Activated CD8-positive, alpha-beta memory T cell treated with anti-CD3 and anti-CD28 coated beads for 36 hours (primary cell): ENCODE data around the gene TMPRSS6. TPM values are rescaled to one million over a fixed set of nuclear protein-coding genes. Genes with fewer than 3 reads are reported as not detected.
"Not testable (repeated sequence)": the region's sequence is repeated elsewhere in the genome, so short reads cannot be mapped to it uniquely, and the experiment has no call there.

Experiments used
- CTCF ChIA-PET: fragments of 350-600 bp; sonication (Branson Sonifier 250); formaldehyde crosslinking; loops from one replicate; lab custom pipeline; 2021; ENCODE audit warnings: antibody characterized with exemption; lab: Charles Lee
- POLR2A ChIA-PET: fragments of 350-600 bp; sonication (Branson Sonifier 250); formaldehyde crosslinking; loops from one replicate; lab custom pipeline; 2021; ENCODE audit warnings: antibody characterized with exemption; lab: Charles Lee
- total RNA-seq, 2 experiments: library from RNA; stranded (reverse); gene quantifications; one replicate each; pipeline ENCODE4 v1.2.3, GENCODE V29; 2021

The TMPRSS6 gene
- total RNA-seq, 2 experiments from 2014 or later = 0.88 to 1.1 TPM

DNA sequence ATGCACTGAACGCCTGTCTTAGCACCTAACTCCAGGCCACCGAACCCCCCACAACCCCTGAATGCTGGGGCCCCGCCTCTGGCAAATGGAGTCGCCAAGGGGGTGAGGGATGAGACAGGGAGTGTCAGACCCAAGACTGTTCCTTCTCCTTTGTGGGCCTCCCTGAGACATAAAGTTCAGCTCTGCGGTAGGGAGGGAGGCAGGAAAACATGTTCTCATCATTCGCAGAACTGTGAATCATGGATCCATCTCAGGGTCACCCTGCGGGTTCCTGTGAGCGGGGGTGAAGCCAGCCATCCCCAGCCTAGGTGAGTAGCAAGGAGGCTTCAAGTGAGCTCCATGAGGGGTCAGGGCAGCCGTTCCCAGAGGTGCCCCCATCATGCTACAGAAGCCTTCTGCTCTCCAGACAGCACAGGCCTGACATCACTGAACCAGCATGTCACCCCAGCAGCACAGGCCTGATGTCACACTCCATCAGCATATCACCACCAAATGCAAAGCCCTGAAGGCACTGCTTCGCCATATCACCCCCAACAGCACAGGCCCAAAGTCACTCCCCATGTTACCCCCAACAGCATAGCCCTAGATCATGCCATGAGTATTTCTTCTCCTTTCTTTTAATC, 27.2 kb downstream of the TMPRSS6 start:
- CTCF ChIA-PET = interaction anchor here (0.9 to 1.4 kb wide), 4 partner anchors 13 to 179 kb away, joined by 3 to 7 read pairs (median 3); no protein-coding TSS in a partner anchor
- POLR2A ChIA-PET = interaction anchor here (0.6 to 2.0 kb wide), 5 partner anchors 38 to 137 kb away, joined by 3 to 11 read pairs (median 4); no protein-coding TSS in a partner anchor

GRCh38 chr22:37080838-37081237, 28.7 kb downstream of the TMPRSS6 start:
- POLR2A ChIA-PET = interaction anchor here (1.1 to 2.0 kb wide), 5 partner anchors 41 to 45 kb away, joined by 3 to 30 read pairs (median 11); no protein-coding TSS in a partner anchor
- CTCF ChIA-PET = interaction anchor here (1.4 to 2.4 kb wide), 3 partner anchors 41 to 119 kb away, joined by 3 to 17 read pairs (median 7); no protein-coding TSS in a partner anchor

DNA sequence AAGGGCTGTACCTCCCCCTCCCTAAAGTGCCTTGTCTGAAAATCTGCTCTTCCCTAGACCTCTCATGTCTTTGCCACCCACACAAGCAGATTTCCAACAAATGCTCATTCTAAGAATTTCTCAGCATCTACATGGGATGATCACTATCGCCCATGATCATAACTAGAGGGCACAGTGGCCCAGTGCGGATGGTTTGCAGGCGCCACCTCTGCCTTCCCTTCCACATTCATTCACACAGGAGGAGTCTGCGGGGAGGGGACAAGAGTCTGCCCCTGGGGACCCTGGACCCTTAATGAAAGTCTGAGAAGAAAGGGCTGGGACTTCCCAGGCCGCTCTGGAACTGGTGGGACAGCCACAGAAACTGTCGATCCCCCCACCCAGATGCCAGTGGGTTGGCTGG, 29.1 kb downstream of the TMPRSS6 start:
- ChIA-PET POLR2A (interaction anchor here (0.7 to 1.8 kb wide), 6 partner anchors 40 to 180 kb away, joined by 3 to 30 read pairs (median 10); partner anchors contain the start of gene IL2RB), CTCF (interaction anchor here (0.9 to 2.6 kb wide), 13 partner anchors 8 to 139 kb away, joined by 3 to 17 read pairs (median 5); no protein-coding TSS in a partner anchor)

DNA sequence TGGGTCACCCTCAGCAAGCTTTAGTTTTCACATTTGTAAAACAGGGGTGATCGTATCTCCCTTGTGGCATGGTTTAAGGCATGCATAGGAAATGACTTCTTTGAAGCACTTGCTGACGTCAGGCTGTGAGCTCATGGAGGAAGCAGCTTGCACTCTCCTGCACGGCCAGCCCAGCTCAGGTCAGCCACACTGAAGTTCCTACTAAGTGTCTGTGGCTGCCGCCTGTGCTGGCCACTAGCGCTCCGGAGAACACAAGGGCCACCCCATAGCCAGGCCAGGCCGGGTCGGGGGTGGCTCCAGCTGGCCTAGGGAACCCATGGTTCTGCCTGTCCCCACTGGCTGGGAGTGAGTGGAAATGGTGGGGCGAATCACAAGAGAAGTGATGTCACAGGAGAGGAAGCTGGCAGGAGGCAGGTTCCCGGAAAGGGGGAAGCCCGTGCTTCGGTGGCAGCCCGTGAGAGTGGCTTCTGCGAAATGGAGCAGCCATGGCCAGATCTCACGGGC, 29.8 kb downstream of the TMPRSS6 start:
- POLR2A ChIA-PET = interaction anchor here (0.6 to 1.8 kb wide), 15 partner anchors 15 to 181 kb away, joined by 3 to 30 read pairs (median 5); partner anchors contain the start of genes IL2RB and KCTD17
- CTCF ChIA-PET = interaction anchor here (0.9 to 2.6 kb wide), 17 partner anchors 9 to 163 kb away, joined by 3 to 17 read pairs (median 4); no protein-coding TSS in a partner anchor

- ChIA-PET POLR2A (interaction anchor here (0.6 to 1.8 kb wide), 13 partner anchors 16 to 151 kb away, joined by 3 to 30 read pairs (median 5); partner anchors contain the start of genes IL2RB and KCTD17), CTCF (interaction anchor here (1.0 to 2.6 kb wide), 16 partner anchors 10 to 164 kb away, joined by 3 to 17 read pairs (median 4); no protein-coding TSS in a partner anchor)
Measured at GRCh38 chr22:37079158-37079557, 30.4 kb downstream of the TMPRSS6 start.

DNA sequence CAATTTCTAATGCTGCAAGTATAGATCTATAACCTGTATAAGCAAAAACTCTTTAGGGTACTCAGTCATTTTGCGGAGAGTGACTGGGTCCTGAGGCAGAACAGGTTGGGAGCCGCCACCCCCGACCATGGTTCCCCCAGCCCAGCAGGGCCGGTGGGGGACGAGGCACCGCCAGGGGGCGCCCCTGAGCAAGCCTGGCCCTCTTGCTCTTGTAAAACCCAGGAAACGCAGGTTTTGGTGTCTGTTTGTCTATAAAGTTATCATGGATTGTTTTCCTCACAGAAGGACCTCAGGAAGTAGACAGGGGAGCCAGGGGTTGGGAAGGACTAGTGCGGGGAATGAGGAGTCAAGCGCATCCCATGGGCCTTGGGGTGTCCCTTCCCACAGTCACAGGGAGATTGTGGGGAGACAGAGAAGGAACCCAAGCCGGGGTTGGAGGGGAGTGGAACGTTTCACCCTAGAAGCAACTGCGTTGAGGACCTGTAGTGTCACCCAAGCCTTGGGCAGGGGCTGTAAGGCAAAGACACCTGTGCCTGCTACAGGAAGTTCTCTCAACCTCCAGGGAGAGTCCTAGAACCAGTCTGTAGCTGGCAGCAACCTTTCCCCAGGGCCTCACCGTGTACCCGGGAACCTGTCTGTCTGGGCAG, 31.6 kb downstream of the TMPRSS6 start:
- CTCF ChIA-PET = interaction anchor here (0.7 to 2.6 kb wide), 14 partner anchors 8 to 165 kb away, joined by 3 to 17 read pairs (median 4); partner anchors contain the start of gene IL2RB
- POLR2A ChIA-PET = interaction anchor here (0.7 to 0.9 kb wide), 2 partner anchors 16 to 44 kb away, joined by 3 to 4 read pairs; no protein-coding TSS in a partner anchor

DNA sequence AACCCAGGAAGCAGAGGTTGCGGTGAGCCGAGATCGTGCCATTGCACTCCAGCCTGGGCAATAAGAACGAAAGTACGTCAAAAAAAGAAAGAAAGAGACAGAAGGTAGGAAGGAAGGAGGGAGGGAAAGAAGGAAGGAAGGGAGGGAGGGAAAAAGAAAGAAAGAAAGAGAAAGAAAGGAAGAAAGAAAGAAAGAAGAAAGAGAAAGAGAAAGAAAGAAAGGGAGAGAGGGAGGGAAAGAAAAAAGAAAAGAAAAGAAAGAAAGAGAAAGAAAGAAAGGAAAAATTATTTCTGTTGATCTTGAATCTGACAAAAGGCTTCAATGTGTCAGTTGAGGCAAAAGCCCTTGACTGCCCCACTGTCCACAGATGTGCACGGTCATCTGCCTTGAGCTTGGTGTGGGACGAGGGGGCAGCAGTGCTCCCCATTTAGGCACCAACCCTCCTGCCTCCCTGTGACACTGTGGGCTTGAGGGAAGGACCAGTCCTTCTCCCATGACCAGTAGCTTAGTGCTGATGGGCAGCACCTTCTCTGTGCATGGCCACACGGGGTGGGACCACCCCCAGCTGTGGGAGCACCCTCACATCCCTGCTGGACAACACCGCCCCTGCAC, 33.6 kb downstream of the TMPRSS6 start:
- CTCF ChIA-PET = interaction anchor here (1.1 to 2.4 kb wide), 4 partner anchors 10 to 124 kb away, joined by 5 to 9 read pairs (median 8); no protein-coding TSS in a partner anchor
- POLR2A ChIA-PET = no interaction called here

DNA sequence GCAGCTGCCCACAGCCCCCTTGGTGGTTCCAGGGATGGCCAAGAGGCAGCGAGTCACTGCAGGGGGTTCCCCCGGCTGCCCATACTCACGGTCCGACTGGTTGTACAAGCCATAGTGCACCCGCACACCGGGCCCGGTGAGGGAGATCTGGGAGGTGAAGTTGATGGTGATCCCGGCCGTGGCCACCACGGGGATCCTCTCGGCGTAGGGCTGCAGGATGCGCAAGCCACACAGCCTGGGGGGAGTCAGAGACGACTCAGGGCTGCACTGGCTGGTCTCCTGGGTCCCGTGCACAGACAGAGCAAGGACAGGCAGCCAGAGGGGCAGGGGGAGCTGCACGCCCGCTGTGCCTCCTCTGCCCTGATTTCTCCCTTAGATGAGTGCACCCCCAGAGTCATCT, 34.5 kb downstream of the TMPRSS6 start:
- POLR2A ChIA-PET = no interaction called here
- CTCF ChIA-PET = interaction anchor here (2.4 kb wide), 1 partner anchor 9 kb away, joined by 9 read pairs; no protein-coding TSS in a partner anchor

DNA sequence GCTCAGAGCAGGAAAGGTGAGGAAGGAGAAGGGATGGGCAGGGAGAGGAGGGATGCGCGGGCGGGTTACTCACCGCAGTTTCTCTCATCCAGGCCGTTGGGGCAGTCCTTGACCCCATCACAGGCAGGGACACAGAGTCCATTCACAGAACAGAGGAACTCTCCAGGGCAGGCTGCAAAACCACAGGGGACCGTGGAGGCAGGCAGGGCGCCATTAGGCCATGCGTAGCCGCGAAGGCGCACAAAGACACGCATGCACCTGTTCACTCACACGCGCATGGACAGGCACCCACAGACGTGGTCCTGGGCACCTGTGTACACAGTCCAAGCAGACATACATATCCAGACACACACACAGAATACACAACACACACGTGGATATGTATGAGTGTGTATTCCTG, 35.0 kb downstream of the TMPRSS6 start:
- CTCF ChIA-PET = interaction anchor here (1.2 kb wide), 1 partner anchor 118 kb away, joined by 4 read pairs; no protein-coding TSS in a partner anchor
- POLR2A ChIA-PET = no interaction called here

GRCh38 chr22:37072673-37073072, 36.8 kb downstream of the TMPRSS6 start:
- CTCF ChIA-PET = no interaction called here
- POLR2A ChIA-PET = no interaction called here

DNA sequence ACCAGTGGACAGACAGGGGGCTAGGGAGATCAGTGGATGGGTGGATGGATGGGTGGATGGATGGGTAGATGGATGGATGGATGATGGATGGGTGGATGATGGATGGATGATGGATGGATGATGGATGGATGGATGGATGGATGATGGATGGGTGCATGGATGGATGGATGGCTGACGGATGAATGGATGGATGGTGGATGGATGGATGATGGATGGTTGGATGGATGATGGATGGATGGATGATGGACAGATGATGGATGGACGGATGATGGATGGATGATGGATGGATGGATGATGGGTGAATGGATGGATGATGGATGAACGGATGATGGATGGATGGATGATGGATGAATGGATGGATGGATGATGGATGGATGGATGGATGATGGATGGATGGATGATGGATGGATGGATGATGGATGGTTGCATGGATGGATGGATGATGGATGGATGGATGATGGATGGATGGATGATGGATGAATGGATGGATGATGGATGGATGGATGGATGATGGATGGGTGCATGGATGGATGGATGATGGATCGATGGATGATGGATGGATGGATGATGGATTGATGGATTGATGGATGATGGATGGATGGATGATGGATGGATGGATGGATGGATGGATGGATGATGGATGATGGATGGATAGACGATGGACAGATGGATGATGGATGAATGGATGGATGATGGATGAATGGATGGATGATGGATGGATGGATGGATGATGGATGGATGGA, 37.5 kb downstream of the TMPRSS6 start:
- CTCF ChIA-PET, POLR2A ChIA-PET: not testable (repeated sequence)

- POLR2A ChIA-PET = no interaction called here
- CTCF ChIA-PET = interaction anchor here (1.1 to 2.3 kb wide), 3 partner anchors 10 to 190 kb away, joined by 3 to 6 read pairs (median 3); no protein-coding TSS in a partner anchor
Measured at GRCh38 chr22:37070744-37071143, 38.8 kb downstream of the TMPRSS6 start.

DNA sequence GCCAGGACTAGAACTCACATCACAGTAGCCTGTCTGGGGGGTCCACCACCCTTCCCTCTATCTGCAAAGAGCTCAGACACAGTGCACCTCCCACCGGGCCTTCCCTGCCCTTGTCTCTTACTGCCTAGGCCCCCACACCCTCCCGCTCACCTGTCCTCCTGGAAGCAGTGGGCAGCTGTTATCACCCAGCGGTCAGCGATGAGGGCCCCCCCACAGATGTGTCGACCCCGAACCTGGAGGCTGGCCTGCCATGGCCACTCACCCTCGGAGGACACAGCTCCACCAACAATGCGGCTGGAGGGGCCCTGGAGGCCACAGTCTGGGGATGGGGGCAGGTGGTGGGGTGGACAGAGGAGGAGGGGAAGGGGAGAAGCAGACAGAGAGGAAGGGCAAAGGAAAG, 39.2 kb downstream of the TMPRSS6 start:
- CTCF ChIA-PET = interaction anchor here (1.1 to 2.3 kb wide), 4 partner anchors 8 to 191 kb away, joined by 3 to 6 read pairs (median 4); no protein-coding TSS in a partner anchor
- POLR2A ChIA-PET = no interaction called here

DNA sequence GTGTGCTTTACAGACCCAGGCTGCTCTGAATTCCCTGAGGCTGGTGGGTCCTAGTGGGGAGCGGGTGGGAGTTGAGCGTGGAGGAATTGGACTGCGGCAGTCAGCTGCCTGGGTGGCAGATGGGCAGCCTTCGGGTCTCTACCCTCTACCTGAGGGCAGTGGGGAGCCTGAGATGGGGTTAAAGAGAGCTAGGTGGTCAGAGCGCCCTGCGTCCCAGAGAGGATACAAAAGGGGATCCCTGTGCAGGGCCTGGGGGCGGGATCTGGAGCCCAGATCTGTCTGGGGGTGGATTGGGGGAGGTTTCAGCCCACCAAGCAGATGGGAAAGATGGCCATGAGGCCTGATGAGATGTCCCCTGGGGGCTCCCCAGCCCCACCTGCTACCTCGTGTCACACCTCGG, 39.8 kb downstream of the TMPRSS6 start:
- ChIA-PET CTCF (interaction anchor here (1.2 to 2.3 kb wide), 3 partner anchors 9 to 191 kb away, joined by 3 to 6 read pairs (median 5); no protein-coding TSS in a partner anchor), POLR2A (no interaction called here)

GRCh38 chr22:37069319-37069718, 40.2 kb downstream of the TMPRSS6 start:
- POLR2A ChIA-PET = no interaction called here
- CTCF ChIA-PET = interaction anchor here (1.2 to 2.3 kb wide), 3 partner anchors 9 to 192 kb away, joined by 3 to 6 read pairs (median 5); no protein-coding TSS in a partner anchor

DNA sequence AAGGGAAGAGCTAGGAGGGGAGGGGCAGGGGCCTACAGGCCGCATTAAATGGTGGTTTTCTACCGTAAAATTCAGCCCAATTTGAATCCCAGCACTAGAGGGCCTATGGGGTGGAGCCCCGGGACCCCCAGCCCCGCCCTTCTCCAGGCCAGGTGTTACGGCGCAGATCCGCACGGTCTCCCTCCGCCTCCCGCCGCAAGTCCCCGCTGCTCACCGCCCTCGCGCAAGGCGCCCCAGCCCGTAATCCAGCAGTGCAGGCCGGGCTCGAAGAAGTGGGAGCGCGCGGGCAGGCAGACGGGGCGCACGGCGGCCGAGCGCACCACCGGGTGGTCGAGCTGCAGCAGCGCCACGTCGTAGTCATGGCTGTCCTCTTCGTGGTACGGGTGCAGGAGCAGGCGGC, 40.7 kb downstream of the TMPRSS6 start:
- ChIA-PET CTCF (interaction anchor here (1.2 to 2.3 kb wide), 3 partner anchors 10 to 192 kb away, joined by 3 to 6 read pairs (median 5); no protein-coding TSS in a partner anchor), POLR2A (no interaction called here)

DNA sequence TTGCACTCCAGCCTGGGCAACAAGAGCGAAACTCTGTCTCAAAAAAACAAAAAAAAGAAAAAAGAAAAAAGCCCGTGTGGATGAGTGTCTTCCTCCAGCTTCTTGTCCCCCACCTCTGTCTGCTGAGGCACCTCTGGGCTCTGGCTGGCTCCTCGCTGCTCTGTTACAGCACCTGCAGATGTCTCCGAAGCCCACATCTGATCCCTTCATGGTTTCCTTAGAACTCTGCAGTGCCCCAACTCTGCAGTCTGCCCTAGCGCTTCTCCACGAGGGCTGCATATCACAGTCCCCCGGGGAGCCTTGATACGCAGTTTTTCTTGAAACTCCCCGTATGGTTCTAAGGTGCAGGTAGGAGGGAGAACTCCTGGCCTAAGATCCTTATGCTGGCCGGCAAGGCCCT, 42.1 kb downstream of the TMPRSS6 start:
- ChIA-PET CTCF (interaction anchor here (3.3 kb wide), 1 partner anchor 9 kb away, joined by 9 read pairs; no protein-coding TSS in a partner anchor), POLR2A (no interaction called here)
